Activated CD4-positive, alpha-beta T cell treated with anti-CD3 and anti-CD28 coated beads for 1 hour (primary cell): Measurements from ENCODE around the gene FAM168A.

Source experiments
- DNase-seq: peaks from one replicate; pipeline ENCODE4 v3.0.0-alpha.2; 2020

Gene FAM168A

GRCh38 chr11:73597956-73598718 lies at the start of gene FAM168A:
FAM168A (minus strand) TSS chr11:73598112; CDS start chr11:73468474, 129,638 bp downstream.
- peak; percentile 90 for DNase-seq

GRCh38 chr11:73647459-73648100 lies 49.7 kb upstream of the FAM168A start:
- DNase-seq: peak; percentile 87

GRCh38 chr11:73645972-73646631 lies 48.2 kb upstream of the FAM168A start, which contains the start of gene PLEKHB1:
PLEKHB1 (plus strand) TSS chr11:73646581; CDS start chr11:73646609, 28 bp downstream.
- no peak for DNase-seq

- DNase-seq: no peak
Measured at GRCh38 chr11:73645121-73645969, 47.4 kb upstream of the FAM168A start.

GRCh38 chr11:73641668-73642067 lies 43.8 kb upstream of the FAM168A start:
- DNase-seq: no peak

GRCh38 chr11:73640592-73640991 lies 42.7 kb upstream of the FAM168A start:
- no peak for DNase-seq

GRCh38 chr11:73637012-73637411 lies 39.1 kb upstream of the FAM168A start:
- DNase-seq: no peak

- no peak for DNase-seq
Measured at GRCh38 chr11:73636249-73636648, 38.3 kb upstream of the FAM168A start.

- DNase-seq: no peak
Measured at GRCh38 chr11:73635721-73636120, 37.8 kb upstream of the FAM168A start.

- no peak for DNase-seq
Measured at GRCh38 chr11:73633999-73634398, 36.1 kb upstream of the FAM168A start.

- no peak for DNase-seq
Measured at GRCh38 chr11:73632996-73633395, 35.1 kb upstream of the FAM168A start.

GRCh38 chr11:73629907-73630306 lies 32.0 kb upstream of the FAM168A start:
- DNase-seq: no peak

GRCh38 chr11:73625696-73626318 lies 27.9 kb upstream of the FAM168A start:
- DNase-seq: peak; percentile 58

- DNase-seq: no peak
Measured at GRCh38 chr11:73623686-73624085, 25.8 kb upstream of the FAM168A start.

- no peak for DNase-seq
Measured at GRCh38 chr11:73622926-73623593, 25.1 kb upstream of the FAM168A start.

- DNase-seq: no peak
Measured at GRCh38 chr11:73614591-73614990, 16.7 kb upstream of the FAM168A start.

- DNase-seq: no peak
Measured at GRCh38 chr11:73612601-73613140, 14.8 kb upstream of the FAM168A start.

- DNase-seq: no peak
Measured at GRCh38 chr11:73598719-73599379, 937 bp upstream of the FAM168A start.

- DNase-seq: no peak
Measured at GRCh38 chr11:73597336-73597955, 466 bp downstream of the FAM168A start.

GRCh38 chr11:73596547-73596946 lies 1.4 kb downstream of the FAM168A start:
- DNase-seq: no peak
